H1 (cell line): ENCODE data around the gene VPS11. TPM values are rescaled to one million over a fixed set of nuclear protein-coding genes. Genes with fewer than 3 reads are reported as not detected.

ENCODE experiments used
- CEBPB ChIP-seq: IDR thresholded peaks from 2 replicates; pipeline ENCODE4 v1.6.1; 2012; ENCODE audit warnings: low read depth, low read length
- EGR1 ChIP-seq: IDR thresholded peaks from 2 replicates; pipeline ENCODE4 v1.6.1; 2011; ENCODE audit warnings: low read depth, low read length, borderline replicate concordance
- RAD21 ChIP-seq, 2 experiments: IDR thresholded peaks in 1 of 2; conservative IDR thresholded peaks in 1 of 2; 2 replicates each; pipeline ENCODE4 v1.6.1; 2011; ENCODE audit warnings: low read depth in 2 of 2, low read length in 2 of 2, improper control_type of control experiment in 1 of 2, inconsistent platforms in 1 of 2, mild to moderate bottlenecking in 1 of 2, moderate library complexity in 1 of 2
- RBBP5 ChIP-seq: IDR thresholded peaks from 2 replicates; pipeline ENCODE4 v1.7.1; 2012; ENCODE audit warnings: low read depth, mild to moderate bottlenecking, inconsistent platforms, low read length, moderate library complexity, borderline replicate concordance
- ZNF274 ChIP-seq: IDR thresholded peaks from 2 replicates; pipeline ENCODE4 v1.7.0; 2012; ENCODE audit warnings: low read length, borderline replicate concordance; ENCODE audit errors: extremely low read depth
- polyA plus RNA-seq, 7 experiments: library from polyadenylated mRNA; depleted of rRNA in 3 of 7; stranded (reverse) in 5 of 7; unstranded in 2 of 7; fragments of >200 nt in 5 of 7; fragments of 200-250 nt in 2 of 7; gene quantifications; 1 replicate in 5 of 7; 2 replicates in 1 of 7; 4 replicates in 1 of 7; pipeline versions ENCODE4 v1.2.1 to v1.2.3, GENCODE V29; 2011 to 2013; ENCODE audit warnings: missing spikeins in 2 of 7, mixed read lengths in 2 of 7
- total RNA-seq: library from RNA; stranded (reverse); fragmentation: NEBNext Ultra II Directional; extraction: Animal tissue kit (Norgen Biotek cat#: 25700); gene quantifications from 2 replicates; pipeline ENCODE4 v1.2.1, GENCODE V29; 2021

Gene VPS11
- total and polyA plus RNA-seq, 2 of the 8 experiments (the other 6 are each of a cell fraction or from before 2014, with no cell fraction given): 13.1 to 15.5 TPM

- TF ChIP-seq CEBPB (no peak), ZNF274 (no peak), RAD21 (IDR thresholded peaks at IDR 0.05 in 1 of 2, conservative IDR thresholded peaks at IDR 0.05 in 1 of 2; ENCODE audit: low read depth in 2 of 2, low read length in 2 of 2) (no peak), EGR1 (no peak), RBBP5 (no peak)
These were observed 43.9 kb upstream of the VPS11 start (continued) for GRCh38 chr11:119023741-119024140.
